SU-DHL-6 (cell line): ENCODE data around the gene TMEM184A.
"Not testable (repeated sequence)": the region's sequence is repeated elsewhere in the genome, so short reads cannot be mapped to it uniquely, and the experiment has no call there.

Source experiments
- EZH2phosphoT487 ChIP-seq: fragments of 200-600 bp; sonication (generic), shearing (Covaris generic); conservative IDR thresholded peaks from 2 replicates; pipeline ENCODE4 v1.6.1; 2018; ENCODE audit warnings: mild to moderate bottlenecking, antibody characterized with exemption, low read length, moderate library complexity, mixed read lengths
- TF ChIP-seq, protein P1 (sequence below): fragments of 200-600 bp; sonication (generic); IDR thresholded peaks from one replicate; pipeline ENCODE4 v1.5.1; 2017; ENCODE audit warnings: antibody characterized with exemption, mild to moderate bottlenecking, low read length, moderate library complexity; ENCODE audit not compliant: insufficient read depth, poor library complexity, severe bottlenecking

DNA sequence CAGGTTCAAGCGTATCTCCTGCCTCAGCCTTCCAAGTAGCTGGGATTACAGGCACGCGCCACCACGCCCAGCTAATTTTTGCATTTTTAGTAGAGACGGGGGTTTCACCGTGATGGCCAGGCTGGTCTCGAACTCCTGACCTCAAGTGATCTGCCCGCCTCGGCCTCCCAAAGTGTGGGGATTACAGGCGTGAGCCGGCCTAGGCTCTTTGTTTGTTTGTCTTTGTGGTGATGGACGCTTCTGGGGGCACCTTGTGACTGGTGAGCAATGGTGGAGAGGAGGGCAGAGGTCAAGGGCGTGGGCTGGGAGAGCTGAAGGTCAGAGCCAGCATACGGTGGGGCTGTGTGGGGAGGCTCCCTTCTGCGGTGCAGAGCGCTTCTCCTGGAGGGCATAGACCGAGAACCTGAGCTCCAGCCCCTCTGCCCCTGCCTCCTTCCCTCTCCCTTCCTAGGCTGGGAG, 40.5 kb downstream of the TMEM184A start:
- TF ChIP-seq, protein P1, sequence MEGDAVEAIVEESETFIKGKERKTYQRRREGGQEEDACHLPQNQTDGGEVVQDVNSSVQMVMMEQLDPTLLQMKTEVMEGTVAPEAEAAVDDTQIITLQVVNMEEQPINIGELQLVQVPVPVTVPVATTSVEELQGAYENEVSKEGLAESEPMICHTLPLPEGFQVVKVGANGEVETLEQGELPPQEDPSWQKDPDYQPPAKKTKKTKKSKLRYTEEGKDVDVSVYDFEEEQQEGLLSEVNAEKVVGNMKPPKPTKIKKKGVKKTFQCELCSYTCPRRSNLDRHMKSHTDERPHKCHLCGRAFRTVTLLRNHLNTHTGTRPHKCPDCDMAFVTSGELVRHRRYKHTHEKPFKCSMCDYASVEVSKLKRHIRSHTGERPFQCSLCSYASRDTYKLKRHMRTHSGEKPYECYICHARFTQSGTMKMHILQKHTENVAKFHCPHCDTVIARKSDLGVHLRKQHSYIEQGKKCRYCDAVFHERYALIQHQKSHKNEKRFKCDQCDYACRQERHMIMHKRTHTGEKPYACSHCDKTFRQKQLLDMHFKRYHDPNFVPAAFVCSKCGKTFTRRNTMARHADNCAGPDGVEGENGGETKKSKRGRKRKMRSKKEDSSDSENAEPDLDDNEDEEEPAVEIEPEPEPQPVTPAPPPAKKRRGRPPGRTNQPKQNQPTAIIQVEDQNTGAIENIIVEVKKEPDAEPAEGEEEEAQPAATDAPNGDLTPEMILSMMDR: not testable (repeated sequence)
- TF ChIP-seq EZH2phosphoT487: not testable (repeated sequence)
